Measurements from ENCODE around the gene RFXANK. TPM values are rescaled to one million over a fixed set of nuclear protein-coding genes. Genes with fewer than 3 reads are reported as not detected.
A peak's percentile ranks its signal among the peaks of the same experiment; 100 is the strongest.
"Not testable (repeated sequence)": the region's sequence is repeated elsewhere in the genome, so short reads cannot be mapped to it uniquely, and the experiment has no call there.

RFXANK gene
- total RNA-seq, 1 donor from 2014 or later, result 50.6 TPM

DNA sequence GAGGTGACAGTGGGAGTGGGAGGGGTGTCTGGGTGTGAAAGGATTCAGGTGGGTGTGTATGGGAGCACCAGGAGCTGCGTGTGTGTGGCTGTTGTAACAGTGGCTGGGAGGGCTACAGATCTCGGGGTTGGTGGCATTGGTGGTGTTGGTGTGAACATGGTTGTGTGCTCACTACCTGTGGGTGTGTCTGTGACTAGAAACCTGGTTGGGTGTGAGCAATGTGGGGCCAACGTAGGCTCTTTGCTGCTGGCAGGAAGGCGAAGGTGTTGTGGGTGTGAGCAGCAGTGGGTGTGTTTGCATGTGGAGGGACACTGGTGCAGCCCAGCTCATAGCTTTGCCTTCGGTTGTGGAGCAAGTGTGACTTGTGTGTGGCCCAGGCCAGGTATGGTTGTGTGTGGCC lies 14.9 kb downstream of the RFXANK start:
- no peak for DNase-seq (ENCODE audit: low spot score)

DNA sequence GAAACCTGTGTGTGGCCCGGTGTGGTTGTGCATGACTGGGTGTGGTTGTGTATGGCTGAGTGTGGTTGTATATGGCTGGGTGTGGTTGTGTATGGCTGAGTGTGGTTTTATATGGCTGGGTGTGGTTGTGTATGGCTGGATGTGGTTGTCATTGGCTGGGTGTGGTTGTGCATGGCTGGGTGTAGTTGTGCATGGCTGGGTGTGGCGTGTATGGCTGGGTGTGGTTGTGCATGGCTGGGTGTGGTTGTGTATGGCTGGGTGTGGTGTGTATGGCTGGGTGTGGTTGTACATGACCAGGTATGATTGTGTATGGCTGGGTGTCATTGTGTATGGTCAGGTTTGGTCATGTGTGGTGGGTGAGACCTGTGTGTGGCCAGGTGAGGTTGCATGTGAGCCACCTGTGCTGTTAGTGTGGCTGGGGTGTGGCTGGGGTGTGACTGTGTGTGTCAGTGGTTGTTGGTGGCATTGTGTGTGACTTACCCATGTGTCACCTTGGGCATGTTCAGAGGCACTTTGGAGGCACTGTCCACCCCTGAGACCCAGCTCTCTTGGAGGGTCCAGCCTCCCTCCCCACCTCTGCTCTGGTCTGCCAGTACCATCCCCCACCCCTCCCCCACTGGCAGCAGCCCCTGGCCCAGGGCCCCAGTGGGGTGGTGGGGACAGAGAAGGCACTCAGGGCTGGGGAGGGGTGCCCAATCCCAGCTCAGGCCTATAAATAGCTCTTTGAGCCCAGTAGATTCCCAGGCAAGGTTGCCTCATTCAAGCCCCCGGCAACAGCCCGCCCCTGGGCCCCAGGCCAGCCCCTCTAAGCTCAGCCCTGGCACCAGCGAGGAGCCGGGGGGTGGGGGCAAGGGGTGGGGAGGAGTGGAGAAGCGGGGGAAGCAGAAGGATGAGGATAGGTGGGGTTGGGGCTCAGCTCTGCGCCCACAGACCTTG lies 15.8 kb downstream of the RFXANK start:
- no peak for DNase-seq (ENCODE audit: low spot score)

DNA sequence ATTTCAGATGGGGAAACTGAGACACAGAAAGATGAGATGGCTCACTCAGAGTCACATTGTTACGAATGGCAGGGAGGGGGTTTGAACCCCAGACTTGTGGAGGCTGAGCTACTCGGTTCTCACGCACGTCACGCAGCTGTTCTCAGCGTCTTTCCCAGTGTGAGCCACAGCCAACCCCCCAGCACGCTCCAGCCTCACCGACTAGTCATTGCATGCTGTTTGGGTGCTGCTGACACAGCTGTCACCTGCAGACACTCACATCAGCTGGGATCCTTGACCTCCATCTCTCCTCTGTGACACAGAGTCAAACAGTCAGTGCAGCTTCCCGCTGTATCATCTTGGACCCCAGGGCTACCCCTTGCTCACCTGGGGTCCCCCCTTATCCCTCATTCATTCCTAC lies 17.3 kb downstream of the RFXANK start:
- no peak for DNase-seq (ENCODE audit: low spot score)

DNA sequence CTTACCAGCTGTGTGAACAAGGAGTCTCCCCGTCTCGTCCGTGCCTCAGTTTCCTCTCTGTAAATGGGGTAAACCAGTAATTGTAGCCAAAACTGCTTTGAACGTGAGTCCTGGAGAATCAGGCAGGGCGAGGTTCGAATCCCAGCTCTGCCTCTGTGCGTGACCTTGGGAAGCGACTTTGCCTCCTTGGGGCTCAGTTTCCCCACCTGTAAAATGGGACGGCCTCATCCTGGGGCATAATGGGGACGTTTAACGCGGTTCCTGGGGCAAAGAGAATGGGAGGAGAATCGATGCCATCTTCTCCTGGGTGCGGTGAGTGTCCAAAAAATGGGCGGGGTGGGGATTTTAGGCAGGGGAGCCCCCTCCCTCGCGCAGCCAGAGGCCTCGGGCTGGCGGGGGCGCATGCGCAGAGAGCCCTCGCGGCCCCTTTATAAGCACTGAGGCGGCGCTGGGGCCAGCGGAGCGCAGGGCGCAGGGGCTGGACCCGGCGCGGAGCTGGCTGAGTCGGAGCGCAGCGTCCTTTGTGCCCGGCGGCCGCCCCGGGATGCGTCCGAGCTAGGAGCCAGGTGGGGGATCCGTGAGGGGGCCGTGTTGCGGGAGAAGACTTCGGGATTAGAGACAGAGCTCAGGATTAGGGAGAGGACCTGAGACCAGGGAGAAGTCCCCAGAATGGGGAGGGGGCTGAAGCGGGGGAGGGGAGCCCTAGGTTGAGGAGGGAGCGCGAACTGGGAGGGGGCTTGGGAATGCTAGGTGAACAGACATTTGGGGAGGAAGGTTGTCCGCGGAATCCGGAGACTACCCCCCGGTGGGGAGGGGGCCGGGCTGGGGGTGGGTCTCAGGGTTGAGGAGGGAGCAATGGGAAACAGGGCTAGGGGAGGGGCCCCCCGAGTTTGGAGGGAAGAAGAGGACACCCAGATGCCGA lies 19.7 kb downstream of the RFXANK start, which contains the start of gene NCAN:
NCAN (plus strand) TSS at position 460 of the 922 bp plus-strand sequence. CDS start 4,996 bp downstream, outside the sequence.
- DNase-seq (ENCODE audit: low spot score), result no peak

DNA sequence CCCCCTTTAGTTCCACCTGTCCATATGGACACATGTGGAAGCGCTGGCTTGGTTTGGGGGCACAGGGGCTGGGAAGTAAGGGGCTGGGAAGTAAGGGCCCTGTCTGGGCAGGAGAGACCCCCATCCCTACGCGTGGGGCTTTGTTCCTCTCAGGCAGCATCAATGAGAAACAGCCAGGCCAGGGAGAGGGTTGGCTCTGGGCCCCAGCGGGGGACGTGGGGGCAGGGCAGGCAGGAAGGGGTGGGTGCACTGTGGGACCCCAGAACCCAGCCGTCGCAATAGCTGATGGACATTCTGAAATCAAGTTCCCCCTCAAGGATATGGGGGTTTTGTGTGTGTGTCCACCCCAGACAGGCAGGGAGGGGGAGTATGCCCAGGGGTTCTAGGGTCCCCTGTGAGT lies 20.9 kb downstream of the RFXANK start:
- no peak for DNase-seq (ENCODE audit: low spot score)

DNA sequence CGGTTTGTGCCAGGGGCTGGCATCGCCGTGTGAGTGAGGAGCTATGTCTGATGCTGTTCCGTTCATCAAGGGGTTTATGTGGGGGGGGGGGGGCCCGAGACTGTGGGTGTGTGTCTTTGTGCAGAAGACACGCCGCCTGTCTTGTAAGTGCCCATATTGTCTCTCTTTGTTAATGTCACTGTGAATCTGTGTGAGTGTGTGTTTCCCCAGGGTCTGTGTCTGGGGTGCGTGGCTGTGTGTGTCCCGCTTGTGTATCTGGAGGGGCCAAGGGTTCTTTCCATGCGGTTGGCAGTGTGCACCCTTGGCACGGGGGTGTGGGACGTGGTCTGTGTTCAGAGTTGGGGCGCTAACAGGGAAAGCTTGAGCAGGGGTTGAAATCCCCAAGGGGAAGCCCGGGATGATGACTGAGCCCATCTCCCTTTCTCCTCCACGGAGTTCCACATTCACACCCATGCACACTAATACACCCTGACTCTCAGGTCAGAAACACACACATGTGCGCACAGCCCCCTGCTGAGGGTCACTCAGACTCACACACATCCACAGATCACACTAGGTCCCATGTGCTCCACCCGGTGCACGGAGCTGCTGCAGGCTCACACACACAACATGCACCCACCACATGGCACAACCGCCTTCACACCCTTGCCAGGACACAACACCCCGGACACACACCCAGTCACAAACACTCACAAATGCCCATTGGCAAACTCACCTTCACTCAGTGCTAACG lies 21.5 kb downstream of the RFXANK start:
- DNase-seq (ENCODE audit: low spot score), result no peak

DNA sequence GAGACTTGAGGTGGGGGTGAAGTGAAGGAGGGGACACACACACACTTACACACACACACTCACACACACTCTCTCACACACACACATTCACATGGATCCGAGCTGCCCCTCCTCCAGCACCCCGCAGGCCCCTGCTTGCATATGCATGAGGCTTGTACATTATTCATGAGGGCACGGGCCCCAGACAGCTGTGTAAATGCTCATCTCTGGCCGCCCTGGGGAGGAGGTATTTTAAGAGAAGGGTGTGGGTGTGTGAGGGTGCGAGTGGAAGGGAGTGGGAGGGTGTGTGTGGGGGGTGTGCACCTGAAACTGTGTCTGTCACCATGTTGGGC lies 22.1 kb downstream of the RFXANK start:
- DNase-seq (ENCODE audit: low spot score), result no peak

DNA sequence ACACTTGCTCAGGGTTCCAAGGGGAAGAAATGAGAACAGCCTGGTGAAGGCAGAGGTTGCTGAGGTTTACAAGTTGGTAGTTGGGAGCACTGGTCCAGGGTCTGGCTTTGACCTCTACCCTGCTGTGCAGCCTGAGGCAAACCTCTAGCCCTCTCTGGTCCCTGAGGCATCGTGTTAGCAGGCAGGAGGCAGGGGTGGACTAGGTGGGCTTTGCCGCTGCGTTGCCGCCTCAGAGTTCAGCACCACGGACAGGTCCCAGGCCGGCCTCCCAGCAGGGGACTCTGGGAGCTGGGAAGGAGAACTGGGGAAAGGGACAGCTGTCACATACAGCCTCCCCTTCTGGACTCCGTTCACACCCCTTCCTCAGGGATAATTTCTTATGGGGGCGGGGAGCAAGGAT lies 22.8 kb downstream of the RFXANK start:
- no peak for DNase-seq (ENCODE audit: low spot score)

DNA sequence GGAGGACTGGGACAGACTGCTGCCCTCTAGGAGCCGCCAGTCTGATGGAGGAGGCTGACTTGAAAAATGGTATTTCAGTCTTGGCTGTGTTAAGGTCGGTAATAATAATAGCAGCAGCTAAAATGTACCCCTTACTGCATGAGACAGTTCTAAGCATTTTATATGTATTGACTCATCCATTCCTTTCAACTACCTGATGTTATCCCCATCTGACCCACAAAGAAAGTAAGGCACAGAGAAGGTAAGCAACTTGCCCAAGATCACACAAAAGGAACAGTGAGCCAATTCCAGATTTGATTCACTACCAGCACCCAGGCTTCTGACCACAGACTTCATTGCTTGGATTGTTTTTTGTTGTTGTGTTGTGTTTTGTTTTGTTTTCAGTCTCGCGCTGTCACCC lies 23.7 kb downstream of the RFXANK start:
- no peak for DNase-seq (ENCODE audit: low spot score)

DNA sequence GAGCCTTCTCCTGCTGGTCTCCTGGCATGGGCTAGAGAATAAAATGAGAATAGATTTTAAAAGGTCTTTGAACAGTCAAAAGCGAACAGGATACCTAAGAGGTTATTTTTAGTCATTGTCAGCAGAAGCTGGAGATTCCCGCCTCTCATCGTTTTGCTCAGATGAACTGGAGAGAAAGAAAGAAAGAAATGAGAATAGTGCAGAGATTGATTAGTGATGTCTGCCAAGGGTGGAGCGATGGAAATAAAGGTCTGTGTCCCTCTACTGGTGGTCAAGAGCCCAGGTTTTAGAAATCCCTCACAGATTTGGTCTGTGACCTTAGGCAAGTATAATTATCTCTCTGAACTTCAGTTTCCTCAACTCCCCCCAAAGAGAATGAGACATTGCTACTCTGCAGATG lies 25.0 kb downstream of the RFXANK start:
- no peak for DNase-seq (ENCODE audit: low spot score)

DNA sequence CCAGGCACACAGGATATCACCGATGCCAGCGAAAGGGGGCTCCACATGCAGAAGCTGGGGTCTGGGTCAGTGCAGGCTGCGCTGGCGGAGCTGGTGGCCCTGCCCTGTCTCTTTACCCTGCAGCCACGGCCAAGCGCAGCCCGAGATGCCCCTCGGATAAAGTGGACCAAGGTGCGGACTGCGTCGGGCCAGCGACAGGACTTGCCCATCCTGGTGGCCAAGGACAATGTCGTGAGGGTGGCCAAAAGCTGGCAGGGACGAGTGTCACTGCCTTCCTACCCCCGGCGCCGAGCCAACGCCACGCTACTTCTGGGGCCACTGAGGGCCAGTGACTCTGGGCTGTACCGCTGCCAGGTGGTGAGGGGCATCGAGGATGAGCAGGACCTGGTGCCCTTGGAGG lies 26.9 kb downstream of the RFXANK start:
- DNase-seq (ENCODE audit: low spot score), result no peak

DNA sequence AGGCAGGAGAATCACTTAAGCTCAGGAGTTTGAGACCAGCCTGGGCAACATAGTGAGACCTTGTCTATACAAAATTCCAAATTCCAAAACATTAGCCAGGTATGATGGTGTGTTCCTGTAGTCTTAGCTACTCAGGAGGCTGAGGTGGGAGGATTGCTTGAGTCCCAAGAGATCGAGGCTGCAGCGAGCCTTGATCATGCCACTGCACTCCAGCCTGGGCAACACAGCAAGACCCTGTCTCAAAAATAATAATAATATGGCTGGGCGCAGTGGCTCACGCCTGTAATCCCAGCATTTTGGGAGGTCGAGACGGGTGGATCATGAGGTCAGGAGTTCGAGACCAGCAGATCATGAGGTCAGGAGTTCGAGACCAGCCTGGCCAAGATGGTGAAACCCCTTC lies 28.9 kb downstream of the RFXANK start:
- not testable (repeated sequence) for DNase-seq (ENCODE audit: low spot score)

DNA sequence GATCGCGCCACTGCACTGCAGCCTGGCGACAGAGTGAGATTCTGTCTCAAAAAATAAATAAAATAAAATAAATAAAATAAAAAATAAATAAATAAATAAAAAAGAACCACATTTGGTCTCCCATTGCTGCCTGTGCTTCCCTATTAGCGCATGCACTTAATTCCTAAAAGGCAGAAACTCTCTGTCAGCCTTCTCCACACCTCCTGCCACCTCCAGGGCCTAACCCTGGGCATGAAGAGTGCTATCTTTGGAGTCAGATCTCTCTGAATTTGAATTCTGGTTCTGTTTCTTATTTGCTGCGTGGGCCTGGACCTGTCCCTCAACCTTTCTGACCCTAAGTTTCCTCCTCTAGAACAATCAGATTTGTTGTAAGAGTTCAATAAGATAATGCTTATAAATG lies 31.0 kb downstream of the RFXANK start:
- DNase-seq (ENCODE audit: low spot score), result no peak

DNA sequence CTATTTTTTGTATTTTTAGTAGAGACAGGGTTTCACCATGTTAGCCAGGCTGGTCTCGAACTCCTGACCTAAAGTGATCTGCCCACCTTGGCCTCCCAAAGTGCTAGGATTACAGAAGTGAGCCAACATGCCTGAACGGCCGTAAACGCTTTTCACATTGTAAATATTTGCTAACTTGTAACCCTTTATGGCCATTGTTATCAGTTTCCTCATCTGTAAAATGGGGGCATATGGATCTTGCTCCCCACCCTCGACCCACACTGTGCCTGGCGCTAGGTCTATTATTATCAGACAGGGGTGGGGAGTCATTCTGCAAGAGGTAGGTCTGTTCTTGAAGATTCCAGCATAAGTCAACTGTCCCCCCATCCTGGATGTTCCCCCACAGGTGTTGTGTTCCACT lies 31.6 kb downstream of the RFXANK start:
- no peak for DNase-seq (ENCODE audit: low spot score)

DNA sequence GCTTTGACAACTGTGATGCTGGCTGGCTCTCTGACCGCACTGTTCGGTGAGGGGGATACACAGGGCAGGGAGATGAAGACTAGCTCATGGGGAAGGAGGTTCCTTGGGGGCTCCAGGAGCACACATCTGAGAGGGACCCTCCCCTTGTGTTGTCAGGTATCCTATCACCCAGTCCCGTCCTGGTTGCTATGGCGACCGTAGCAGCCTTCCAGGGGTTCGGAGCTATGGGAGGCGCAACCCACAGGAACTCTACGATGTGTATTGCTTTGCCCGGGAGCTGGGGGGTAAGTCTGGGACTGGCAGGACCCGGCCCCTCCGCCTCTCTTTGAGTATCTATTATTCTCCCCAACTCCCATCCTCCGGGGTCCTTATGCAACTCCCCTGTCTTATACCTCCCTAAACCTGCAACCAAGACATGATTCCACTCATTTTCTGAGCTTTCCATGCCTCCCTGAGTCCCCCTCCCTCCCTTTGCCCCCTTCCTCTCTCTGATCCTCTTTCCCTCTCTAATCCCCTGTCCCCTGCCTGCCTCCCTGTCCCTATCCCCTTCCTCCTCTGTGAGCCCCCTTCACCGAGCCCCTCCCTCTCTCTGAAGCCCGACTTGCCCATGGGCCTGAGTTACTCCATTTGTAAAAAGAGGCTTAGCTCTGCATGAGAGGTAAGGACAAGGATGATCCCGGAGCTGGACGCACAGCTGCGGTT lies 32.2 kb downstream of the RFXANK start:
- no peak for DNase-seq (ENCODE audit: low spot score)

DNA sequence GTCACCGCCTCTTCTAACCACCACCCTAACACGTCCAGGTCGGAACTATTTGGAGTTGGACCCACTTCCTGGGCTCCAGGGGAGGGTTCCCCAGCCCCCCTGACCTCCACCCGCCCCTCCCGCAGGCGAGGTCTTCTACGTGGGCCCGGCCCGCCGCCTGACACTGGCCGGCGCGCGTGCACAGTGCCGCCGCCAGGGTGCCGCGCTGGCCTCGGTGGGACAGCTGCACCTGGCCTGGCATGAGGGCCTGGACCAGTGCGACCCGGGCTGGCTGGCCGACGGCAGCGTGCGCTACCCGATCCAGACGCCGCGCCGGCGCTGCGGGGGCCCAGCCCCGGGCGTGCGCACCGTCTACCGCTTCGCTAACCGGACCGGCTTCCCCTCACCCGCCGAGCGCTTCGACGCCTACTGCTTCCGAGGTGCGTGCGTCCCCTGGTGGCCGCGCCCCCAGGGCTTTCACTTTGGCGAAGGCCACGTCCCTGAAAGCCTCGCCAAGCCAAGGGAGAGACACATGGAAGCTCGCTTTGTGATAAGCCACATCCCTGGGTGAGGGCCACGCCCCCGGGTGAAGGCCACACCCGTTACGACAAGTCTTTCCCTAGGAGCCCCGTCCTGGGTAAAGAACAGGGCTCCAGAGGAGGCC lies 32.9 kb downstream of the RFXANK start:
- DNase-seq (ENCODE audit: low spot score), result peak; percentile 58

DNA sequence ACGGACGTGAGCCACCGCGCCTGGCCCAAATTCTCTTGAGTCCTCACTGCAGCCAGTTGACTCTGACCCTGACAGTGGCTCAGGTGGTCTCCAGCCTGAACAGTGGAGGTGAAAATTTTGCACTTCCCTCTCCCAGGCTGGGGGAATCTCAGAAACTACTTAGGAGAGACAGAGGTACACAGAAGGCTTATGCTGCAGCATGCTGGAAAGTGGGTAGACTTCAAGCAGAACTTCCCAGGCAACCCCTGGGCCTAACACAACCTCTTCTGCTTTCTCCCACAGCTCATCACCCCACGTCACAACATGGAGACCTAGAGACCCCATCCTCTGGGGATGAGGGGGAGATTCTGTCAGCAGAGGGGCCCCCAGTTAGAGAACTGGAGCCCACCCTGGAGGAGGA lies 34.1 kb downstream of the RFXANK start:
- DNase-seq (ENCODE audit: low spot score), result no peak

DNA sequence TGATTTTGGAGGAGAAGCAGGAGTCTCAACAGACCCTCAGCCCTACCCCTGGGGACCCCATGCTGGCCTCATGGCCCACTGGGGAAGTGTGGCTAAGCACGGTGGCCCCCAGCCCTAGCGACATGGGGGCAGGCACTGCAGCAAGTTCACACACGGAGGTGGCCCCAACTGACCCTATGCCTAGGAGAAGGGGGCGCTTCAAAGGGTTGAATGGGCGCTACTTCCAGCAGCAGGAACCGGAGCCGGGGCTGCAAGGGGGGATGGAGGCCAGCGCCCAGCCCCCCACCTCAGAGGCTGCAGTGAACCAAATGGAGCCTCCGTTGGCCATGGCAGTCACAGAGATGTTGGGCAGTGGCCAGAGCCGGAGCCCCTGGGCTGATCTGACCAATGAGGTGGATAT lies 34.6 kb downstream of the RFXANK start:
- DNase-seq (ENCODE audit: low spot score), result no peak

DNA sequence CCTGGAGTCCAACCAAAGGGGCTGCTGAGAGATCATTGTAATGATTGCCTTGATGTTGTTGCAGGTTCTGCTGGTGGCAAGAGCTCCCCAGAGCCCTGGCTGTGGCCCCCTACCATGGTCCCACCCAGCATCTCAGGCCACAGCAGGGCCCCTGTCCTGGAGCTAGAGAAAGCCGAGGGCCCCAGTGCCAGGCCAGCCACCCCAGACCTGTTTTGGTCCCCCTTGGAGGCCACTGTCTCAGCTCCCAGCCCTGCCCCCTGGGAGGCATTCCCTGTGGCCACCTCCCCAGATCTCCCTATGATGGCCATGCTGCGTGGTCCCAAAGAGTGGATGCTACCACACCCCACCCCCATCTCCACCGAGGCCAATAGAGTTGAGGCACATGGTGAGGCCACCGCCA lies 35.2 kb downstream of the RFXANK start:
- DNase-seq (ENCODE audit: low spot score), result no peak

DNA sequence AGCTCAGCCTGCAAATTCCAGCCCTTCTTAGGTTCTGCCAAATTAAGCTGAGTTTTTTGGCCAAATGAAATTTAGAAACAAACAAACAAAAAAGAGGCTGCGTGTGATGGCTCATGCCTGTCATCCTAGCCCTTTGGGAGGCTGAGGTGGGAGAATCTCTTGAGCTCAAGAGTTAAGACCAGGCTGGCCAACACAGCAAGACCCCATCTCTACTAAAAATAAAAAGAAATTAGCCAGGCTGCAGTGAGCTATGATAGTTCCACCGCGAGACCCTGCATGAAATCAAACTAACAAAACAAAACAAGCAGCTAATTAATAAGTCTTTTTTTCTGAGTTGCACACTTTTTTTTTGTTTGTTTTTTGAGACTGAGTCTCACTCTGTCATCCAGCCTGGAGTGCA lies 37.6 kb downstream of the RFXANK start:
- DNase-seq (ENCODE audit: low spot score), result no peak

DNA sequence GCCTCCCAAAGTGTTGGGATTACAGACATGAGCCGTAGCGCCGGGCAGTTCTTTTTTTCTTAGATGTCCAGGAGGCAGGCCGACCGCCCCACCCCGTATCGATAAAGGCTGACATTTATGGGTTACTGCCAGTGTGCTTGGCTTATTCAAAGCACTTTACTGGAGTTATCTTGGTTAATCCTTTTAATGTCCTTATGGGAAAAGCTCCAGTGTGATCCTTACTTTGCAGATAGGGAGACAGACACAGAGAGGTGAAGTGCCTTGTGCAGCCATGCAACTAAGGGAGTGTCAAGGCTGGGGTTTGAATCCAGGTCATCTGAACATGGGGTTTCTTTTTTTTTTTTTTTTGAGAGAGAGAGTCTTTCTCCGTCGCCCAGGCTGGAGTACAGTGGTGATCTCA lies 38.9 kb downstream of the RFXANK start:
- DNase-seq (ENCODE audit: low spot score), result no peak
